GM18873 (cell line): Measurements from ENCODE around the gene FAM83C.
"Not testable (repeated sequence)": the region's sequence is repeated elsewhere in the genome, so short reads cannot be mapped to it uniquely, and the experiment has no call there.

Experiments
- ATAC-seq: cut with Tn5 transposase; IDR thresholded peaks from one replicate; pipeline ENCODE4 v1.9.1; 2021; ENCODE audit warnings: mild to moderate bottlenecking, moderate library complexity, moderate number of reproducible peaks; ENCODE audit not compliant: unreplicated experiment, low FRiP score

FAM83C gene

DNA sequence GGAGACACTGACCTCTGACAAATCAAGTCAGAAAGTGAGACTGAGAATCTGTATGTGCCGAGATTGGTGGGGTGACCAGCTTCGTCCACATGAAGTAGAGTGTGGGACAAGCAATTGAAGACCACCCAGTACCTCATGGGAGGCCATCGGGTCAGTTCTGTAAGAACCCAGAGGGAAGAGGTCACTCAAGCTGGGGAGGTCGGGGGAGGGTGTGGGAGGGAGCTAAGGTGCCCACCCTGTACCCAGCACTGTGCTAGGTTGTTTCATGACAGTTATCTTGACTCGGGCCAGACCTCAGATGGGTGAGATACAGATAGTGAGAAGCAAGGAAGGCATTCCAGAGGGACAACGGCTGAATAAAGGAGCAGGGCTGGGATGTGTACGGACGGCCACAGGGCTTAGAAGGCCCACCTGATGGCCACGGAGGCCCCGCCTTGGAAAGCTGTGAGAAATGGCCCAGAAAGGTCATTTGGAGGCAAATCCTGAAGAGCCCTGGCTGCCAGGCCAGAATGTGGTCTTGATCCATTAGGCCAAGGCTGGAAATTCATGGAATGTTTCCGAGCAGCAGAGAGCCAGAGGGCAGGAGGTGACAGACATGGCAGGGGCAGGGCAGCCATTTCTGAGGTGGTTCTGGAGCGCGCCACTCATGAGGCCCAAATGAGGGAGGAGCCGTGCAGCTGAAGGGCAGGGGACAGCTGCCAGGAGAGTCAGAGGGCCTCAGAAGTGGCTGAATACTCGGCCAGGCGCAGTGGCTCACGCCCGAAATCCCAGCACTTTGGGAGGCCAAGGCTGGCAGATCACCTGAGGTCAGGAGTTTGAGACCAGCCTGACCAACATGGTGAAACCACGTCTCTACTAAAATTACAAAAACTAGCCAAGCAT is 22.0 kb downstream of the FAM83C start:
- no peak for ATAC-seq

GRCh38 chr20:35269055-35269781 is 23.0 kb downstream of the FAM83C start:
- ATAC-seq, result no peak

DNA sequence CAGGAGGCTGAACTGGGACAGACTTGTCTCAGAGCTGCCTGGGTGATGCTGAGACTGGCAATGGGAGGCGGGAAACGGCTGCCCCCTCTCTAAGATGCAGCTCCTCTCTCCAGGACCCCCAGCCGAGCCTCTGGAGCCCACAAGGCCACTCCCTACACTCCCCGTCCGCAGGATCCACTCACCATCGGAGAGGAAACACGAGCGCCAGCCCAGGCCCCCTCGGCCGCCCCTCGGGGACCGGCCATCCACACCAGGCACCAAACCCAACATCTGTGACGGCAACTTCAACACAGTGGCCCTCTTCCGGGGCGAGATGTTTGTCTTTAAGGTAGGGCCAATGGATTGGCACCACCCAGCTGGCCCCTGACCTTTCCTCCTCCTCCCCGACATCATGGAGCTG is 25.1 kb downstream of the FAM83C start:
- ATAC-seq, result no peak

- ATAC-seq, result no peak
Measured at GRCh38 chr20:35264755-35265154, 27.5 kb downstream of the FAM83C start.

DNA sequence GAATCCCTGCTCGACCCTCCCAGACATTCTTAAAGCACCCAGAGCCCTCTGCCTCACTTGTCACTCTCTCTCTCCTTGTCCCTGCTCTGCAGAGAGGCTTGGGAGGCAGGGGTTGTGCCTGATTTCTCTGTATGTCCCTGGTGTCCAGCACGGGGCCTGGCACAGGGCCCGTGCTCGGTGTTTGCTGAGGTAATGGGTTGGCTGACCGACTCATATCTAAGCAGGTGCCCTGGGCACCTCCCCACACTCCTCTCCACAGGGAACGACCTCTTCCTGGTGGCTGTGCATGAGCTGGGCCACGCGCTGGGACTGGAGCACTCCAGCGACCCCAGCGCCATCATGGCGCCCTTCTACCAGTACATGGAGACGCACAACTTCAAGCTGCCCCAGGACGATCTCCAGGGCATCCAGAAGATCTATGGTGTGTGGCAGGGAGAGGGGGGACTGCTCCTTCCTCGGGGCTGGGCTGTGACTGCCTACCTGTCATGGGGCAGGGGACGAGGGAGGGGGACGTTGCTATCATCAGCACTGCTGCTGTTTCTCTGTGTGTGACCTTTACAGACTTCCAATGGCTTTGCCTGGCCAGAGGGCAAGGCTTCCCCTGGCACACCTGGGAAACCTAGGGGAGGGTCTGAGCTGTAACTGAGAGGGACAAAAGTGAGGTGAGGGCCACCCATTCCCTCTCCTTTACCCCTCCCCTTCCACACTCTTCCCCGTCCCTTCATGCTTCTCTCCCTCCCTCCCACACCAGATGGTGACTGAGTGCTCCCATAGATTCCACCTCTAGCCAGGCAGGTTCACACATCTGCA is 28.5 kb downstream of the FAM83C start:
- ATAC-seq, result no peak

DNA sequence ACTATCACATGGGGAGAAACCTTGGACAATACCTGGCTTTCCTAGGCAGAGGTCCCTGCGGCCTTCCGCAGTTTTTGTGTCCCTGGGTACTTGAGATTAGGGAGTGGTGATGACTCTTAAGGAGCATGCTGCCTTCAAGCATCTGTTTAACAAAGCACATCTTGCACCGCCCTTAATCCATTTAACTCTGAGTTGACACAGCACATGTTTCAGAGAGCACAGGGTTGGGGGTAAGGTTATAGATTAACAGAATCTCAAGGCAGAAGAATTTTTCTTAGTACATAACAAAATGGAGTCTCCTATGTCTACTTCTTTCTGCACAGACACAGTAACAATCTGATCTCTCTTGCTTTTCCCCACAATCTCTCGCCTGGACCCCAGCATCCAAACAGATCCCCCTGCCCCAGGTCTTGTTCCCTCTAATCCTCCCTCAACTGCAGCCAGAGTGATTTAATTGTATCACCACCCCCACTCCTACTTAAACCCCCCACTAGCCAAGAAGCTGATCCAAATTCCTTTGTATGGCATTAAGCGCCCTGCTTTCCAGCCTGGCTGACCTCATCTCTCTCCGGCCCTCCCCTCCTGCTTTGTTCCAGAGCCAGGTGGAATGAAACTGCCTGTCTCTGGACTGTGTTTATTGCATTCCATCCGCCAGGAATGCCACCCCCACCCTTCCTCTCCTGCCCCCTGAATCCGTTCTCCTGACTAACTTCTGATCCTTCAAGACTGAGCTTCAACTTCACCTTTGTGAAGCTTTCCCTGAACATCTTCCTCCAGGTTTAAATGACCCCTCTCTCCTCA is 29.3 kb downstream of the FAM83C start:
- not testable (repeated sequence) for ATAC-seq

- not testable (repeated sequence) for ATAC-seq
Measured at GRCh38 chr20:35262321-35262720, 29.9 kb downstream of the FAM83C start.

DNA sequence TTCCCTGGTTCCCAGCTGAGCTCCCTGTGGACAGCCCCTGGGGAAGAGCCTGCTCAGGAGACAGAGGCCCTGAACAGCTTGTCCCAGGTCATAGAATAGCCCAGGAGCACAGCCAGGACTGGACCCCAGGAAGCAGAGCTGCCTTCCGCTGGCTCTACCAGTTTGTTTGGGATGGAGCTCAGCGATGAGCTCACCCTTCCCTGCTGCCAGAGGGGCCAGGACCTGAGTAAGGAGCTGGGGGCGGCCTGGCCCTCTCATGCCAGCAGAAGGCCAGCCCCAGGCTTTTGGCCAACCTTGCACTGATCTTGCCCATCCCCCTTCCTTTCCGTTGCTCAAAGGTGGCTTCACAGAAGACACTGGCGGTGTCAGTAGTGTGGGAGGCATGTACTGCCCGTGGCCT is 31.8 kb downstream of the FAM83C start:
- ATAC-seq, result no peak

- ATAC-seq, result no peak
Measured at GRCh38 chr20:35257175-35257909, 34.9 kb downstream of the FAM83C start.

DNA sequence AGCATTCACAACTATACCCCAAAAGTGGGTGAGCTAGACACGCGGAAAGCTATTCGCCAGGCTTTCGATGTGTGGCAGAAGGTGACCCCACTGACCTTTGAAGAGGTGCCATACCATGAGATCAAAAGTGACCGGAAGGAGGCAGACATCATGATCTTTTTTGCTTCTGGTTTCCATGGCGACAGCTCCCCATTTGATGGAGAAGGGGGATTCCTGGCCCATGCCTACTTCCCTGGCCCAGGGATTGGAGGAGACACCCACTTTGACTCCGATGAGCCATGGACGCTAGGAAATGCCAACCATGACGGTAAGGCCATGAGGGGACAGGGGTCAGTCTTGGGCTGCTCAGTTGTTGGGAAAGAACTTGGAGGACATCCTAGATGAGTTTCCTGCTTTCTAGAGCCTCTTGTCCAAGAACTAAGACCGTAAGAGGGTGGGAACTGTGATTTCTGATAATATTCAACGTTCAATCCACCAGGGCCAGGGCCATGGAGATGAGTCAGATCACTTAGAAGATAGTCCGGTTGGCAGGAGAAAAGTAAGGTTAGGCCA is 37.7 kb downstream of the FAM83C start:
- ATAC-seq, result no peak

- no peak for ATAC-seq
Measured at GRCh38 chr20:35253010-35253409, 39.2 kb downstream of the FAM83C start.

DNA sequence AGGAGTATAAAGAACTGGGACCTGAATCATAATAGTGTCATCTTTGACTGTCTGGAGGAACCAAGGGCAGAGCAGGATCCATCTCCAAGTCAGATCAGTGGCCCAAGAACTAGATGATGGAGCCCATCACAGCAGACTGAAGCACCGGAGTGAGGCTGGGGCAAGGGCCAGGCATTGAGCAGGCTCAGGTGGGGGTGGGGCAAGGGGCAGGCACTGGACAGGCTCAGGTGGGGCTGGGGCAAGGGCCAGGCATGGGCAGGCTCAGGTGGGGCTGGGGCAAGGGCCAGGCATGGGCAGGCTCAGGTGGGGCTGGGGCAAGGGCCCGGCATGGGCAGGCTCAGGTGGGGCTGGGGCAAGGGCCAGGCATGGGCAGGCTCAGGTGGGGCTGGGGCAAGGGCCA is 39.6 kb downstream of the FAM83C start:
- ATAC-seq, result not testable (repeated sequence)

DNA sequence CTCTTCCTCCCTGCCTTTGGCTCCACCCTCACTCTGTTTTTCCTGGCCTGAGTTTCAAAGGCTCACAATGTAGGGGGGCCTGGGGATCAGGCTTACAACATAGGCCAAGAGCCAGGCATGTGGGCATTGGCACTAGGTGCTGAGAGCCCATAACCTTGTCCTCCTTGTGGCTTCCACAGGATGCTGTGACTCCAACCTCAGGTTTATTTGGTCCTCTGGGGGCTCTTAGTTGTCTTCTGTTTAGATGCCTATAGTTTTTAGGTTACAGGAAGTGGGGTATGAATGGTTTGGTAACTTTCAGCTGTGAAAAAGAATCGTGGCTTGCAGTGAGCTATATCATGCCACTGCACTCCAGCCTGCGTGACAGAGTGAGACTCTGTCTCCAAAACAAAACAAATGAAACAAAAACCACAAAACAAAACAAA is 40.2 kb downstream of the FAM83C start:
- ATAC-seq, result no peak

DNA sequence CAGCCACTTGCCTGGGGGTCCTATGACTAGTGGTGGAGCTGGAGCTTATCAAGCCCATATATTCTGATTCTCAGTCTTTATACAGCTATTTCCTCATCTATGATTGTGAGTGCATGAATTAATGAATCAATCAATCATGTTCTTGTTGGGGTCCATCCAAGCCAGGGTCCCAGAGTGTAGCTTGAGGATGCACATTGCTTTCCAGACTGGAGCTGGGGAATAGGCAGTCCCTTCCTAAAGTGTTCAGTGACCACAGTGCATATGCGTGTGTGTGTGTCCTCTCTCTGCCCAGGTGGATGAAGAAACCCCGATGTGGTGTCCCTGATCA is 40.6 kb downstream of the FAM83C start:
- no peak for ATAC-seq

DNA sequence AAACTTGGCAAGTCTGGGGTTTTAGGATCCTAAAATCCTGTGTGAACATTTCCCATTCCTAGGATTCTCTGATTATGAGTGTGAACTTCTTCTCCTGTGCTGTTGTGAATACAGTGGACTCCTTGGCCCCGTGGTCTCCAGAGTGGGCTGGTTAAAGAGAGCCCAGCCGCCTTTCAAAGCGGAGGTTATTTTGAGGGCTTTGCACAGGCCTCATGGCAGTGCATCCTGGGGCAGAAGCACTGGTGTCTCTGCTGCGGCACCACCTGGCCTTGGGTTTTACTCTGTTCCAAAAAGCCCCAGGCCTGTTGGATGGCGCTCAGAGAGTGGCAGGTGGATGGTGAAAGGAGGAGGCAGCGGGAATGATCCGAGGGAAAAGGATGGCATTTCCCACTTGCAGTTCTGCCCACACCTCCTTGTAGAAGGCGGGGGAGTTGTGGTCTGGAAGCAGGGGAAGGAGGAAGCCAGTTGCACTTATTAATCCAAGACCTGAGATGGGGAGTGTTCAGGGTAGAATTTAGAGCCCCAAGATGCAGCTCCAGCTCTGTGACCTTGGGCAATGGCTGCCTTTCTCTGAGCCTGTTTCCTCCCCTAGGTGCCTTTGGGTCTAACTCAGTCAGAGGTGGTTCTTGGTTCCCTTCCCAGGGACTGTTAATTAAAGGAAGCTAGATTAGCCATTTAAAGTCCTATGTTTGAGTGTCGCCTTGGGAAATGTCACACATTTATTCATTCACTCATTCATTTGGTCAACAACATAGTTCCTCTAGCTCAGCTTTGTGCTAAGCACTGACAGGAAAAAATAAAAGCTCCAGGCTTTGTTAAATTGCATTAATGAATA is 43.4 kb downstream of the FAM83C start:
- ATAC-seq, result no peak

- ATAC-seq, result no peak
Measured at GRCh38 chr20:35246723-35247122, 45.5 kb downstream of the FAM83C start.

GRCh38 chr20:35243986-35244385 is 48.2 kb downstream of the FAM83C start:
- no peak for ATAC-seq

- no peak for ATAC-seq
Measured at GRCh38 chr20:35243317-35243716, 48.9 kb downstream of the FAM83C start.
